GM18498 (cell line): Measurements from ENCODE around the gene RAD21L1.
"Not testable (repeated sequence)": the region's sequence is repeated elsewhere in the genome, so short reads cannot be mapped to it uniquely, and the experiment has no call there.

ENCODE experiments used
- ATAC-seq: cut with Tn5 transposase; IDR thresholded peaks from one replicate; pipeline ENCODE4 v1.9.1; 2021; ENCODE audit warnings: mild to moderate bottlenecking, moderate library complexity; ENCODE audit not compliant: unreplicated experiment

Gene RAD21L1

GRCh38 chr20:1199212-1199873 is 26.5 kb upstream of the RAD21L1 start:
- no peak for ATAC-seq

DNA sequence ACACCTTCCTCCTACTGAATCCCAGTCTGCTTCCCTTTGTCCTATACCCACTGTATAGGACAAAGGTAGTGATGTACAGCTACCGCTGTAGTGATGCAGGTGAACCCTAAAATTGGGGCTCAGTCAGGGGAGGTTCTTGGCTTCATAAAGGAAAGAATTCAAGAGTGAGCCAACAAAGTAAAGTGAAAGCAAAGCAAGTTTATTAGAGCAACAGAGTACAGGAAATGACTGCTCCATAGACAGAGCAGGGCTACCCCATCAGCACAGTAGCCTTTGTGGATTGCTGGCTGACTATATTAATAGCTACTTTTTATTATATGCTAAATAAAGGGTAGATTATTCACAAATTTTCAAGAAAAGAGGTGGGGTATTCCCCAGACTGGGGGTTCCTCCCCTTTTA is 25.9 kb upstream of the RAD21L1 start:
- ATAC-seq, result no peak

GRCh38 chr20:1202762-1203504 is 22.9 kb upstream of the RAD21L1 start, which contains the start of gene C20orf202:
TSS of gene C20orf202 (plus strand) at chr20:1203454. CDS start at chr20:1203586, 132 bp downstream.
- ATAC-seq, result no peak

- ATAC-seq, result no peak
Measured at GRCh38 chr20:1203630-1204029, 22.2 kb upstream of the RAD21L1 start.

DNA sequence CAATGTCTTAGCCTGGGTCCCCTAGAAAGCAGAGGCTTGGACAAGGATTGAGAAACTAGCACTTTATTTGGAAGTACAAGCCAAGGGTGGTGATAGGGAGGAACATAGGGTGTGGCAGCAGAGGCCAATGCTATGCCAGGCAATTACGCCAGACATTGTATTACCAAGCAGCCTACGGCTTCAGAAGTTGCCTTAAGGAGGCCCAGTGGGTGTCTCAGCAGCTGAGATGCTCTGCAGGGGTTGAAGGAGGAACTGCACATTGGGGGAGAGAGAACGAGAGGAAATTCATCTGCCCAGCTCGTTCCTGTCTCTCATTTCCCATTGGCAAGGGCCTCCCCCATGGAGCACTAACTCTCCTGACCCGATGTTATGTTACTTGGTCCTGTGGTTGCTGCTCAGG is 21.7 kb upstream of the RAD21L1 start:
- no peak for ATAC-seq

GRCh38 chr20:1204576-1204975 is 21.3 kb upstream of the RAD21L1 start:
- ATAC-seq, result no peak

GRCh38 chr20:1205802-1206201 is 20.0 kb upstream of the RAD21L1 start:
- no peak for ATAC-seq

DNA sequence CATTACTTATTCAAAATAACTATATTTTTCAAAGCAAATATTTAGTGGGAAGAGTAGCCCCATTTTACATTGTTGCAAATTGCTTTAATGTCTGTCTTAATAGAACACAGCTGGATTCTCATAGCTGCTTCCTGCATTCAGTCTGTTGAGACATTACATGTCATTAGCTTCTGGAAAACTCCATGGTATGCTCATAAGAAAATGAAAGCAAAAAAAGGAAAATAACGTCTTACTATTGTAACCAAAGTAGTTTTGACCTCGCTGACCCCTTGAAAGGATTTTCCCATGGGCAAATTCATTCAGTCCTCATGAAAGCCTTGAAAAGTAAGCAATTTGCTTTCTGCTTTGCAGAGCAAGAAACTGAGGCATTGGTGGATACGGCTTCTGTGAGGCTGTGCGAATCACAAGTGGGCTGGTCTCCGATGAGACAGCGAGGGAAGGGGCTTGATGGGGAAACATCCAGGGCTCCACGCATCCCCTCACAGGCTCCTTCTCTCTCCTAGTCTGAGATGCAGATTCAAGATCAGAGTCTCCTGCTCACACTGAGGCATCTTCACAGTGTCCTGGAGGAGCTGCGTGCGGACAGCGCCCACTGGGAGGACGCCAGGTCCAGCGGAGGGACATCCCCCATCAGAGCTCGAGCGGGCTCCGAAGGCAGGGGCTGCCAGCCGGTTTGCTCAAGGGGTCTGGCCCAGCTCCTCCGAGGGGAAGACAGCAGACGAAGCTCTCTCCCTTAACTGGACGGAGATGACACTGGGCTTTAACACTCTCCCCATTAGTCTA is 19.3 kb upstream of the RAD21L1 start:
- ATAC-seq, result no peak

DNA sequence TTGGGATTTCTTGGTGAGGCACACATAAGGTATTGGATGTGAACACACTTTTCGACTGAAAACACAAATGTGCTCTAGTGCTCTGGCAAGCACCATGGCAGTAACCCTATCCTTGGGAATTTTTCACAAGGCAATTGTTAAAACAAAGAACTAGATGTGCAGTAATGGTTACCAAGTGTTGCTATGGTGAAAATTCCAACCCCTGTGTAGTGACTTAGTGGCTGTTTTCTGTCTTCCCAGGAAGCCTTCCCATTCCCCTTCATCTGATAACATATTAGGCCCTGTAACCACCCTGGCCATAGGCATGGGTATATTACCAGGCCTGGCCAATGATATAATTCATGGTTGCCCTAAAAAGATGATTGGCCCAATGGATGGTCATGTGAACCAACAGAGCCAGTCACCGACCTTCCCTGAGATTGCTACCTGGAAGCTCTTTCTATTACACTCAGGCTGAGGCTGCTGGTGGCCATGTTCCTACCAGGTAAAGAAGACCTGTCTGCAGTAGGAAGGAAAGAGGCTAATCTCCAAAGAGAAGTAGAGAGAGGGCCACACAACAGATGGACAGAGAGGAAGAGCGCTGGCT is 18.5 kb upstream of the RAD21L1 start:
- no peak for ATAC-seq

DNA sequence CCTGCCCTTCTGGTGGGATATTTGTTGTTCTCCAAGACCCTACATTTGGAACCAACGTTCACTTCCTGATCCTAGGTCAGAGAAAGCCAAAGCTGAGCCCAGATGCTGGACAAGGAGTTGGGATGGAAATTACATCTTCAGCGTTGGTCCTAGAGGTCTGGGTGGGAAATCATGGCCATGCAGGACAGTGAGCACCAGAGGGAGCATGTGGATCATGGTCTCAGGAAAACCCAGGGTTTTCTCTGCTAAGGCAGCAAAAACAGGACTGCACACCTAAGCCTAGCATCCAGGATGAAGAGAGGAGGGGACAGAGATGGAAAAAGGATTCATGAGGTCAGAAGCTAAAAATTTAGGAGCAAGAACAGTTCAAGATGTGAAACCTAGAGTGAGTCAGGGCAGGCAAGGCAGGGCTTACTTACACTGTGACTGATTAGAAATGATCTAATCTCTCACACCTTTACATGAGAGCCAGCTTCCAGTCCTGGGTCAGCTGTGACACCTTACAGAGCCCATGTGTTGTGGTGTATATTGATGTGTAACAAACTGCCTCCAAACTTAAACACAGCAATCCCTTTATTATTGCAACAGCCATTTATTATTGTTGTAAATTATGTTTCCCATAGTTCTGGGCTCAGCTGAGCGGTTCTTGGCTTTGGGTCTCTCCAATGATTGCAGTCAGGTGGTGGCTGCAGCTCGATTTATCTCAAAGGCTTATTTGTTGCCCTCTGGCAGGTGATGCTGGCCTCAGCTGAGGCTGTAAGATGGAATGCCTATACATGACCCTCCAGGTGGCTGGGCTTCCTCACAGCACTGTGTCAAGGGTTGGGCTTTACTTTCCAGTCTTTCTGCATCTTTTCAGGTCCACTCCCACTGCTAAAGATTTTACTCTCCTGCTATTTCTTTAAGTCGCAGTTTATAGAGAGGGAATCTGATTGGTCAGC is 16.1 kb upstream of the RAD21L1 start:
- ATAC-seq, result no peak

DNA sequence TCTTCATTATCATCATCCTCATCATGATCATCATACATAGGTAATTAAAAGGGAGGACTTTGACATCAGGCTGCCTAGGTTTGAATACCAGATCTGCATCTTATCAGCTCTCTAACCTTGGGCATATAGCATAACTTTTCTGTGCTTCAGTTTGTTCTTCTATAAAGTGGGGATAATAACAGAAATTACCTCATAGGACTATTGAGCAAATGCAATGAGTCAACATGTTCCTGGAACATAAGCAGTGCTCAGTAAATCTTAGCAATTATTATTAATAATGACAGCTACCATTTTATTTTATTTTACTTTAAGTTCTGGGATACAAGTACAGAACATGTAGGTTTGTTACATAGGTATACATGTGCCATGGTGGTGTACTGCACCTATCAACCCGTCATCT is 15.3 kb upstream of the RAD21L1 start:
- ATAC-seq, result no peak

DNA sequence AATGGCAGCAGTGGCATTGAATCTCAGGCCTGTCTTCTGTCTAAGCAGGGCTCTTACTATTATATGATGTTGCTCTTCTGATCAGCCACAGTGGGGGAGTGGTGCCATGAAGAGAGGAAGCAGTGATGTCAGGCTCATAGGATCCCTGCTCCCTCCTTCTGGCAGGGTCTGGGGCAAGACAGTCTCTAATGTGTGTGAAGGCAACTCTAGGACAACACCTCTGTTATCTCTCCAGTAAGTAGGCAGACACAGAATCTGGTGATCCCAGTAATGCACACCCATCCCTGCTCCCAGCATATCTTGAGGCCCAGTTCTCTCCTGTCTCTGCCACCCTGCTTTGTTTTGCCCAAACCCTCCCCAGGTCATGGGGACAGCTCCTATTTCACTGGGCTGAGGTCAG is 13.8 kb upstream of the RAD21L1 start:
- ATAC-seq, result no peak

DNA sequence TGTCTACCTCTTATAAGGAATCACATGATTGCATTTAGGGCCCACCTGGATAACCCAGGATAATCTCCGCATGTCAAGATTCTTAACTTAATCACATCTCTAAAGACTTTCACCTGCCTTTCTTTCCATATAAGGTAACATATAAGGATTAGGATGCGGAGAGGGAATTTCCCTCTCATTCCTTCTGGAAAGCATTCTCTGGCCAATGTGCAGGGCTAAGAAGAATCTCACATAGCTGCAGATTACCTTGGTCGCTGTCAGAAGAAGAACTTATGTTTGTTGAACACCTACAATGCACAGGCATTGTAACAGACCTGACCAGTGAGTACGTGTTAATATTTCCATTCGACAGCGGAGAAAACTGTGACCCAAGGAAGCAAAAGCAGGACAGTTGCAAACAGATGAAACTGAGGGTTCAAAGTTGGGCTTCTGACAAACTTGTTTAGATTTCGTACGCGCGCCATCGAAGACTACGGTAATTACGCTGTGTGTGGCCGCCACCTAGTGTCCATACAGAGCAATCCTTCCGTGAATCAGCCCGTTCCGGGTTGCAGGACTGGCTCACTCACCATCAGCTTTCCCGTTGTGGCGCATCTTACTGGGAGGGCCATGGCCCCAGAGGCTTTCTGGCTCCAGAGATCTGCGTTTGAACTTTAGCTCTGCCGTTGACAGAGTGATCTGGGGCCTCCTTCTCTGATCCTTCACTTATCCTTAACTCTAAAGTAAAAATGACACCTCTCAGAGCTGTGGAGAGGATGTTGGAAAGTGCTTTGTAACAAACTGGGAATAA is 13.0 kb upstream of the RAD21L1 start:
- peak; percentile 58 for ATAC-seq

- ATAC-seq, result no peak
Measured at GRCh38 chr20:1214838-1215261, 11.0 kb upstream of the RAD21L1 start.

DNA sequence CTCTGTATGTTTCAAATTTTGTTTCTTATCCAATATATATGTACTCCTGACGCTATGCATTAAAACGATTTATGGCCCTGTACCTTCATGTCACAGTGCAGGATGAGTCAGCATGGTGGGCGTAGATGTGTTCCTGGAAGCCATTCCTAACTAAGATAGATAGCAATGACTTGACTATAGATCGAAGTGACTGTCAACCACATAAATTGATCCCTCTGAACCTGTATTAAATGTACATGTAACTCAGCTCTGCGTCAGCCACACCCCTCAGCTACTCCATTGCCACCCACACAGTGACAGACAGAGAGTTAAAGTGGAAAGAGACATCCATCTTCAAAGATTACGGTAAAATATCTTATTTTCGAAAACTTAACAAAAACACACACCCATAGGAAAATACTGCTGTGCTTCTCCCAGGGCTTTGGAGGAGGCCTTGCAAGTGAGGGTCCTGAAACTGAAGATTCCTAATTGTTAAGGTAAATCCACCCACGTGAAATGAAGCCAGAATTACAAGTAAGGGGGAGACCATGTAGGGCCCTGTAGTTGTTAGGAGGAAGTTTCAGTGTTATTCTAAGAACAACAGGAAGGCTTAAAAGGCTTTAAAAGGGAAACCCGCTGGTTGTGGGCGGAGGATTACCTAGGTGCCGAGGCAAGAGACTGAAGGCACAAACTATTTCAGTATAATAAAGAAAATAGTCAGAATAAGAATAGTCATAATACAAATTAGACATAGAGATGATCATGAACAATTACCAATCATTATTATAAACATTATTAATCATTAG is 10.3 kb upstream of the RAD21L1 start:
- ATAC-seq, result no peak

GRCh38 chr20:1216527-1217427 is 9.1 kb upstream of the RAD21L1 start:
- not testable (repeated sequence) for ATAC-seq

- ATAC-seq, result not testable (repeated sequence)
Measured at GRCh38 chr20:1222750-1223149, 3.1 kb upstream of the RAD21L1 start.
